Activated CD8-positive, alpha-beta memory T cell treated with anti-CD3 and anti-CD28 coated beads, Interleukin-2, amount 50 U/mL, for 48 hours (primary cell): Measurements from ENCODE around the gene SLC51B.
A peak's percentile ranks its signal among the peaks of the same experiment; 100 is the strongest.
"Not testable (repeated sequence)": the region's sequence is repeated elsewhere in the genome, so short reads cannot be mapped to it uniquely, and the experiment has no call there.

Experiments used
- DNase-seq: peaks from one replicate; pipeline ENCODE4 v3.0.0-alpha.2; 2020

The SLC51B gene

GRCh38 chr15:65067317-65067644, 22.1 kb downstream of the SLC51B start:
- no peak for DNase-seq

GRCh38 chr15:65067645-65068402, 22.6 kb downstream of the SLC51B start, which contains the start of gene RASL12:
Gene RASL12, minus strand, starts transcription at chr15:65067991. Its CDS starts 156 bp downstream, at chr15:65067835.
- no peak for DNase-seq

GRCh38 chr15:65068403-65068788, 23.2 kb downstream of the SLC51B start:
- DNase-seq: no peak

GRCh38 chr15:65069179-65069578, 24.0 kb downstream of the SLC51B start:
- no peak for DNase-seq

- no peak for DNase-seq
These were observed 24.8 kb downstream of the SLC51B start for GRCh38 chr15:65069779-65070546.

GRCh38 chr15:65071381-65071811, 26.2 kb downstream of the SLC51B start:
- no peak for DNase-seq

- DNase-seq: no peak
These were observed 26.8 kb downstream of the SLC51B start for GRCh38 chr15:65072027-65072426.

- no peak for DNase-seq
These were observed 27.4 kb downstream of the SLC51B start for GRCh38 chr15:65072617-65073016.

- not testable (repeated sequence) for DNase-seq
These were observed 29.8 kb downstream of the SLC51B start for GRCh38 chr15:65074946-65075345.

- not testable (repeated sequence) for DNase-seq
These were observed 30.6 kb downstream of the SLC51B start for GRCh38 chr15:65075607-65076395.

GRCh38 chr15:65076486-65077290, 31.5 kb downstream of the SLC51B start, which contains the start of gene KBTBD13:
Gene KBTBD13, plus strand, starts transcription at chr15:65076746. Its CDS starts 70 bp downstream, at chr15:65076816.
- DNase-seq: no peak

GRCh38 chr15:65077291-65077980, 32.2 kb downstream of the SLC51B start:
- no peak for DNase-seq

GRCh38 chr15:65077981-65078352, 32.8 kb downstream of the SLC51B start:
- DNase-seq: peak; percentile 79

- no peak for DNase-seq
These were observed 34.4 kb downstream of the SLC51B start for GRCh38 chr15:65079580-65079979.

GRCh38 chr15:65081270-65081669, 36.1 kb downstream of the SLC51B start:
- DNase-seq: no peak

- DNase-seq: peak; percentile 61
These were observed 36.6 kb downstream of the SLC51B start for GRCh38 chr15:65081758-65082157.

GRCh38 chr15:65082303-65082953, 37.2 kb downstream of the SLC51B start:
- DNase-seq: peak; percentile 58

GRCh38 chr15:65083262-65083701, 38.1 kb downstream of the SLC51B start:
- DNase-seq: no peak

- no peak for DNase-seq
These were observed 39.5 kb downstream of the SLC51B start for GRCh38 chr15:65084500-65085206.

- no peak for DNase-seq
These were observed 40.1 kb downstream of the SLC51B start for GRCh38 chr15:65085207-65085753.
